ENCODE data around the gene LPCAT1.
A peak's percentile ranks its signal among the peaks of the same experiment; 100 is the strongest.
"Not testable (repeated sequence)": the region's sequence is repeated elsewhere in the genome, so short reads cannot be mapped to it uniquely, and the experiment has no call there.

The LPCAT1 gene

DNA sequence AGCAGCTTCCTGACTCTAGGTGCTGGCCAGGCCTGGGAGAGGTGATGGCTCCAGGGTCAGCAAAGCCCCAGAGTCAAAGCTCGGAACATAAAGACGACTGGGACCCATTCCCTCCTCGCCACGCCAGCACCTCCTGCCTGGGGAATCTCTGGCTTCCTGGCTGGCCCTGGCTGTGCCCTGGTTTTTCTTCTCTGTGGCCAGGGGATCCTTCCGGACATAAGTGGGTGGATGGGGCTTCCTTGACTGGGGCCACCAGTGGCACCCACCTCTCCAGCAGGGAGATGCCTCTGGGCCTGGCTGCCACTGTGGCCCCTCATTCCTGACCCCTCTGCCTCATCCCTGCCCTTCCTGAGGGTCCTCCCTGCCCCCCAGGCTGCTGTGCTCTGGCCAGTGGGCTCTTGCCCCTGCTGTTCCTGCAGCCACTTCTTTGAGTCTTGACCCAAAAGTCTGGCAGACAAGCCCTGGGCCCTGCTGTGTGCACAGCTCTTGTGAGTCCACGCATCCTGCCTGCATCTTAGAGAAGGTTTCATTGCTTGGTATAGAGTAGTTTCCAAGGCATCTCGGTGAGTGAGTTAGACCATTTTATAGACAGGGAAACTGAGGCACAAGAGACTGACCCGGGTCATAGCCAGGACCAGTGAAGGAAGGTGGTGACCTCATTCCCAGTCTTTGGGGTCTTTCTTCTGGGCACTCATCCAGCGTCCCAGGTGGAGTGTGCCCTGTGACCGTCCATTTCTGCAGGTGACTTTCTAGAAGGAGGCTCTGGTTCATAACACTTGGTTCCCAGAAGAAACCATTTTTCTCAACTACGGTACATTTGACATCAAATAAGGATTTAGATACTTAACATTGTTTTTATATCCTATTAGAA, 17.3 kb upstream of the LPCAT1 start:
- no peak for DNase-seq (ENCODE audit: low read depth in 2 of 2)

DNA sequence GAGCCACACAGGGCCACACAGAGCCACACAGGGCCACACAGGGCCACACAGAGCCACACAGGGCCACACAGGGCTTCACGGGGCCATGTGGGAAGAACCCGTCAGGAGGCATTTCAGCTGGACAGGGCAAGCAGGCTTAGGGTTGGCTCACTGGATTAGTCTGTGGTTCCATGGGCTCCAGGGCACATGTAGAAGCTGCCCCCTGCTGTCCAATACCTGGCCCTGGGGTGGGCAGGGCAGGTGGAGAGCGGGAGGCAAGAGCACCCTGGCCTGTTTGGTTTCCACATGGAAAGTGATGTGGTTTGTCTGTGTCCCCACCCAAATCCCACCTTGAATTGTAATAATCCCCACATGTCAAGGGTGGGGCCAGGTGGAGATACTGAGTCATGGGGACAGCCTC, 16.4 kb upstream of the LPCAT1 start:
- no peak for DNase-seq (ENCODE audit: low read depth in 2 of 2)

DNA sequence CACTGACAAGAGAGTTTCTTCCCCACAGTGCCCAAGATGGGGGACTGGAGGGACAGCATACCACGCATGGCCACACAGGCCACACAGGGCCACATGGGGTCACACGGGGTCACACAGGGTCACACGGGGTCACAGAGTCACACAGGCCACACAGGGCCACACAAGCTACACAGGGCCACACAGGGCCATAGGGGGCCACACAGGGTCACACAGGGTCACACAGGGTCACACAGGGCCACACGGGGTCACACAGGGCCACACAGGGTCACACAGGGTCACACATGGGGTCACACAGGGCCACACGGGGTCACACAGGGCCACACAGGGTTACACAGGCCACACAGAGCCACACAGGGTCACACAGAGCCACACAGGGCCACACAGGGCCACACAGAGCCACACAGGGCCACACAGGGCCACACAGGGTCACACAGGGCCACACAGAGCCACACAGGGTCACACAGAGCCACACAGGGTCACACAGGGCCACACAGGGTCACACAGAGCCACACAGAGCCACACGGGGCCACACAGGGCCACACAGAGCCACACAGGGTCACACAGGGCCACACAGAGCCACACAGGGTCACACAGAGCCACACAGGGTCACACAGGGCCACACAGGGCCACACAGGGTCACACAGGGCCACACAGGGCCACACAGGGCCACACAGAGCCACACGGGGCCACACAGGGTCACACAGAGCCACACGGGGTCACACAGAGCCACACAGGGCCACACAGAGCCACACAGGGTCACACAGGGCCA, 15.8 kb upstream of the LPCAT1 start:
- not testable (repeated sequence) for DNase-seq (ENCODE audit: low read depth in 2 of 2)

DNA sequence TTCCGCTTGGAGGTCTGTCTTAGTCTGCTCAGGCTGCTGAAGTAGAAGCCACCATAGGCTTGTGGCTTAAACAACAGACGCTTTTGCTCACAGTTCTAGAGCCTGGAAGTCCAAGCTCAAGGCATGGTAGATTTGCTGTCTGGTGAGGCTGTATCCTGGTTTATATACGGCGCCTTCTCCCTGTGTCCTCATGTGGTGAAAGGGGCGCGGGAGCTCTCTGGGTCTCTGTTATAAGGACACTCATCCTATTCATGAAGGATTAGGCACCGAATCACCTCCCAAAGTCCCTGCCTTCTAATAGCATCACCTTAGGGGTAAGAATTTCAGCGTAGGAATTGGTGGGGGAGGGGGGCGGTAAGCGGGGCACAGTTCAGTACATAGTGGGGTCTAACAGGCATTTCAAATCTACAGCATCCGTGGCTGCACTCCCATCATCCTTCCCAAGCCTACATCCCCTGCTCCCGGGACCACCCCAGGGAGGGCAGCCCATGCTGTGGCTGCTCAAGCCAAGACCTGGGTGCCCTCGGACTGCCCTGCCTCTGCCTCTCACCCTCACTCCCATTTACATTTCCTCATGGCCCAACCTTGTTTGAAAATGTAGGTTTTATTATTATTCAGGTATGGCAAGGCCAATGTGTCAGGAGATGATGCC, 15.1 kb upstream of the LPCAT1 start:
- no peak for DNase-seq (ENCODE audit: low read depth in 2 of 2)

DNA sequence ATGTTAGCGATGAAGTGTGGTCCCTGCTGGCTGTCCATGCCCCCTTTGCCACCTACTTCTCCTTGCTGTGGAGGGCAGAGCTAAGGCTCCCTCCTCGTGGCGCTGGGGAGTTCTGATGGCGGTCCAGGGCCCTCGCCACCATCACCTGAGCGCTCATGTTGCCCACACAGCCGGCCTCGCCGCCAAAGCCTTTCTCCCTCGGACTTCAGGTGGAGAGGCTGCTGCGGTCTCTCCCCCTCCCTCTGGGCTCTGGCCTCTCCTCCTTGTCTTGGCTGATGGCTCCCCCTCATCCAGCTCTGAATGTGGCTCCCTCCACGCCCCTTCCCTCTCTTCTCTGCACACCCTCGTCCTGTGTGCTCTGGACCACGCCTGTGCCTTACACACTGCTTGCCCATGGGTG, 14.5 kb upstream of the LPCAT1 start:
- no peak for DNase-seq (ENCODE audit: low read depth in 2 of 2)

DNA sequence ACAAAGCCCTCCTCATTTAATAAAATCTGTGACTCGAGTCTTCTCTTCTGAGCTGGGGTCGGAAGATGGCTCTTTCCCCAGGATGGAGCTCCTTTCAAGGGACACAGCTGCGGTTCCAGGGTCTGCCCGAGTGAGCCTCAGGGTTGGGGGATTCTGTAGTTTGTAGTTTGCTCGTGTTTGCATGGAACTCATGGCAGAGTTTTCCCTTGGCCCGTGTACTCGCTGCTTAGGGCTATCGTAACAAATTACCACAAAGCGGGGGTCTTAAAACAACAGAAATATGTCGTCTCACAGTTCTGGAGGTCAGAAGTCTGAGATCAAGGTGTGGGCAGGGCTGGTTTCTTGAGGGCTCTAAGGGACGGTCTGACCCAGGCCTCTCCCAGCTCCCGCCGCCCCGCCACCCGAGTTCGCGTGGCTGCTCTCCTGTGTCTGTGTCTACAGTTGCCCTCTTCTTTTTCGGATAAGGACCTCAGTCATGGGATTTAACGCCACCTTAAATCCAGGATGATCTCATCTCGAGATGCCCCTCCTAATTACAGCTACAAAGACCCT, 13.9 kb upstream of the LPCAT1 start:
- DNase-seq (ENCODE audit: low read depth in 2 of 2) = no peak

DNA sequence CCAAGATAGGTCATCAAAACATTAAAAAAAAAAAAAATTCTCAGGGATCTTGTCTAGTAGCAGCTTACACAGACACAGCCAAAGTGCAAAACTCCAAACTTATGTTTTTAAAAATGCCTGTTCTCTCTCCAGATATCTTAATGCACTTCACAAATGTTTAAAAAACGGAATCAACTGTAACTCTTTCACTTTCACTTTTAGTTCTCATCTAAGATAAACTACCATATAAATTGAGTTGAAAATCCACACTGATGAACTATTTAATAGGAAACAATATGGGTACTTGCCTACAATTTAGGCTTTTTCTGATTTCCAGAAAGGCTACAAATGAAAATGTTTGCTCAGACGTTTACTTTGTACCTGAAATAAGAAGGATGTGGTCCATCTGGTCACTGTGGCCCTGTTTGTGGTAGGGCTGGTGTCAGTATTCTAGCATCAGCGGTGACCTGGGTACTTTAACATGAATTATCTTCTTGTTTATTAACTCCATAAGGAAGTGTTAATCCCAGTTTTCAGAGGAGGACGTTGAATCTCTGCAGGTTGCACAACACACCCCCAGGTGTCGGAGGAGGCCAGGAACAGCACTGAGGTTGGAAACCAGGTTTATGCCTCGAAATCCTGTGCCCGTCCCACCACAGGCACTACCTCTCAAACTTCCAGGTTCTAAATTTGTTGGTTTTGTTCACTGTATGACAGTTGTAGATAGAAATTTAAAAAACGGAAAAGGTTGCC, 13.3 kb upstream of the LPCAT1 start:
- DNase-seq (ENCODE audit: low read depth in 2 of 2) = no peak

DNA sequence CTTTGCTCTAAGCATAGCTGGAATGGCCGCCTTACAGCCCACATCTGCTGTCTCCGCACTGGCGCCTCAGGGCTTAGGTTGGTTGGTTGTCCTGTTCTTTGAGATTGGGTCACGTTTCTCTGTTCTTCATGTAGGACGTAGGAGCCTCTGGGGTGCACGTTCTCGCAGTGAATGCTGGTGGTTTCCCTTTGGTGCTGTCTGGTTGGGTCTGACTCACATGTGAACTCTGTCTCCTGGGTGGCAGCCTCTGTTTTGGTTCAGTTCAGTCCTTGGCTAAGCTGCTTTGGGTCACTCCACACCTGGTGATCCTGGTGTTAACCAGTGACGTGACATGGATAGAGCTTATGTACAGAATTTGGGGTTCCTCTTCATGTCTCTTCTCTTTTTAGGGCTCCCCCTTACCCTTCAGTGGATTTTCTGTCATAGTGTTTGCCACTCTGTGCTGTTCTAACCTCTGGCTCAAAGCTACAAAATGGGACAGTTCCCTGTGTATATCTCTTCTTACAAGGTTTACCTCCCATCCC, 12.6 kb upstream of the LPCAT1 start:
- peak; percentile 46 to 53 for DNase-seq (ENCODE audit: low read depth in 2 of 2)

DNA sequence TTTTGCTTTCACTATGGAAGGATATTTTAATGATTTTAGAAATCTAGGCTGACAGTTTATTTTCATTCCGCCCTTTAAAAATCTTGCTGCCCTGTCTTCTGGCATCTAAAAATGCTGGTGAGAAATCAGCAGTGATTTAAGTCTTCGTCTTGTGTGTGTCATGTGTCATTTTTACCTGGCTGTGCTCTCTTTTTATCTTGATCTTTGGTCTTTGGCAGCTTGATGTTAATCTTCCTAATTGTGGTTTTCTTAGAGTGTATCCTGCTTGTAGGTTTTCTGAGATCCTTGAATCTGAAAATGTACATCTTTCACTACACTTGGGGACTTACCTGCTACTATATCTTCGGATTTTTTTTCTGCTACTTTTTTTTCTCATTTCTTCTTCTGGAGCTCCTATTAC, 11.9 kb upstream of the LPCAT1 start:
- no peak for DNase-seq (ENCODE audit: low read depth in 2 of 2)

DNA sequence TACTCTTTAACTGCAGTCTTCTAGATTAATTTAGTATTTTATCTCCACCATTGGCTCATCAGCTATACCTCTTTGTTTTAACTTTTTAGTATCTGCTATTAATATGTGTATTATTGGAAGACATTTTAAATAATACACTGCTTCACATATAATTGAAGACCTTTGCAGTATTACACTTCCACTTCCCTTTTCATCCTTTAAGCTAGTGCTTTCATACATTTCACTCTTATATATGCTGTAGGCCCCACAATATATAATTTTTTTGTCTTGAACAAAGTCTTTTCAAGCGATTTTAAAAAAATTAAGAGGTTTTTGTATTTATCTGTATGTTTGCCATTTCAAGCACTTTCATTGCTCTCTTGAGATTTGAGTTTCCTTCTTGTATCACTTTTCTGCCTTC, 8.6 kb upstream of the LPCAT1 start:
- no peak for DNase-seq (ENCODE audit: low read depth in 2 of 2)

DNA sequence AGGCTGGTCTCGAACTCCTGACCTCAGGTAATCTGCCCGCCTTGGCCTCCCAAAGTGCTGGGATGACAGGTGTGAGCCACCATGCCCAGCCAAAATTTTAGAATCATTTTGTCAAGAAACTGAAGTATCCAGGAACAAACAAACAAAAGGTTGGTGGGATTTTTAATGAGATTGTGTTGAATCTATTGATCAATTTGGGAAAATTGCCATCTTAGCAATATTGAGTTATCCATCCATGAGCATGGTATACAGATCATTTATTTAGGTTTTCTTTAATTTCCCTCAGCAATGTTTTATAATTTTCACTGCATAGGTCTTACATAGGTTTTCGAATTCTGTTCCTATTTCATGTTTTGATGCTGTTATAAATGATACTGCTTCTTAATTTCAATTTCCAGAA, 5.7 kb upstream of the LPCAT1 start:
- no peak for DNase-seq (ENCODE audit: low read depth in 2 of 2)

DNA sequence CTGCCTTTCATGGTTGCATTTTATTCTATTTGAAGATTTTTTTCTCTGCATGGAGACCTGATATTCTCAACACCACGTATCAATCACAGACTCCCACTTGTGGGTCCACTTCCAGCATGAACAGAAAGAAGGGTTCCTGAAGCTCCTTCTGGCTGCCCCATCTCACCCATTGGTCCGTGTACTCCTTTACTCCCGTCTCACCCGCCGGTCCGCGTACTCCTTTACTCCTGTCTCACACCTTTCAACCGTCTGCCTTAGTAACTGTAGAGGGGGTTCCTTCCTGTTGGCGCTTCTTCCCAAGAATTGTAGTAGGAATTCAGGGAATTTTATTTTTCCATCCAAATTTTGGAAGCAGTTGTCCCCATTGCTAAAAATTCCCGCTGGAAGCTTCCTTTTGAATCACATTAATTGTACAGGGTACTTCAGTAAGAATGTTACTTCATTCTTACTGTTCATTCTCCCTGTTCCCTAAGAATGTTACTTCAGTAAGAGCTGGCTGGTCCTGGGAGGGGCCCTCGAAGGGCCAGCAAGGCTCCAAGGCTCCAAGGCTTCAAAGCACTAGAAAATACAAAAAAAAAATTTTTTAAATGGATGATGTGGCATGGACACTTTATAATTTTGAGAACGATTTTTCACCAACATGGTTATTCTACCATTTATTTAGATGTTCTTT, 3.9 kb upstream of the LPCAT1 start:
- DNase-seq (ENCODE audit: low read depth in 2 of 2) = no peak

DNA sequence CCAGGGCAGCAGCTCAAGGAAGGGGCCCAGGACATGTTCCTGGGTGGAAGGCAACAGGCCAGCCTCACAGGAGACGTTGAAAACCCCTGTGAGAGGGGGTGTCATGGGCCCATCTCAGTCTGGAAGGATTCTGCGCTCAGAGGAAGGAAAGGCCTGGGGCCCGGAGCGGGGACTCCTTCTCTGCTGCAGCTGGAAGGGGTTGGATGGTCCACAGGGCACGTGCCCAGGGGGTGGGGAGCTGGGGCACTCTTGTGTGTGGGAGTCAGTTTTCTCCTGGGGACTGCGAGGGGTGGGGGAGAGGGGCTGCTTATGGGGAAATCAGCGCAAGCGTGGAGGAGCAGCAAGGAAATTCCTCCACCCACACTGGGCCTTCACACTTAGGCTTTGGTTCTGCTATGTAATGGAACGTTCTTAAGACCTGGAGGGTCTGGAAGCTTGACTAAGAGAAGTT, 2.9 kb upstream of the LPCAT1 start:
- no peak for DNase-seq (ENCODE audit: low read depth in 2 of 2)

DNA sequence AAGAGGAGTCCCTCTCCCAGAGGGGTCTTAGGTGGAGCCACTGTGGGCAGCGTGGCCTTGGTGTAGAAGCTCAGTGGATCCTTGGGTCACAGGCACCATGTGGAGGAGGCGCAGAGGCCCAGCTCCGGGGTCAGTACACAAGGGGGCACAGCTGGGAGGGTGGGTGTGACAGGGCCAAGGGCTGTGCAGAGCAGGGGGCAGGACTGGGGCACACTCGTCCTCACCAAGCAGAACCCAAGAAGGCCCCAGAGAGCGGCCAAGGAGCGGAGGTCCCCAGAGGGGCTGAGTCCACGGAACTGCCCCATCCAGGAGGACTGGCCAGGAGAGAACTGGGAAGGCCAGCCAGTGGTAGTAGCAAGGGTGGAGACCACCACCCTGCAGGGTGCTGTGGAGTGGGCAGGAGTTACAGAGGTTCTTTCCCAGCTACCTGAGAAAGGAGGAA, 2.5 kb upstream of the LPCAT1 start:
- no peak for DNase-seq (ENCODE audit: low read depth in 2 of 2)

DNA sequence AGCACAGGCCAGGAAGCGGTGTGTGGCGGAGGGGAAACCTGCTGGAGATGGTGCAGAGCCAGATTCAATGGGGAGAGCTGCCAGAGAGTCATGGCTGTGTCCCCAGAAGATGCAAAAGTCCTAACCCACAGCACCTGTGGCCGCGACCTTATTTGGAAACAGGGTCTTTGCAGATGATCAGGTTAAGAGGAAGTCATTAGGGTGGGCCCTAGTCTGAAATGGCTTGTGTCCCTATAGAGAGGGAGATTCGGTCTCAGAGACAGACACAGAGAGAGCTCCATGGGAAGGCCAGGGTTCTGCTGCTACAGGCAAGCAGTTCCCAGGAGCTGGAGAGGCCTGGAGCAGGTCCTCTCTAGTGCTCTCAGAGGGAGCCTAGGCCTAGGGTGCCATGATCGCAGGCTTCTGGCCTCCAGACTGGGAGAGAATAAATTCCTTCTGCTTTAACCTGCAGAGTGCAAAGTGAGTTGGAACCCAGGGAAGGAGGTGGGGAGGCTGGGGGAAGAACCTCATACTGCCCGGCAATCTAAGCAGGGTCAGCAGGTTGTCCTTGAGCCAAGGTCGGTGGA, 1.9 kb upstream of the LPCAT1 start:
- DNase-seq (ENCODE audit: low read depth in 2 of 2) = no peak

DNA sequence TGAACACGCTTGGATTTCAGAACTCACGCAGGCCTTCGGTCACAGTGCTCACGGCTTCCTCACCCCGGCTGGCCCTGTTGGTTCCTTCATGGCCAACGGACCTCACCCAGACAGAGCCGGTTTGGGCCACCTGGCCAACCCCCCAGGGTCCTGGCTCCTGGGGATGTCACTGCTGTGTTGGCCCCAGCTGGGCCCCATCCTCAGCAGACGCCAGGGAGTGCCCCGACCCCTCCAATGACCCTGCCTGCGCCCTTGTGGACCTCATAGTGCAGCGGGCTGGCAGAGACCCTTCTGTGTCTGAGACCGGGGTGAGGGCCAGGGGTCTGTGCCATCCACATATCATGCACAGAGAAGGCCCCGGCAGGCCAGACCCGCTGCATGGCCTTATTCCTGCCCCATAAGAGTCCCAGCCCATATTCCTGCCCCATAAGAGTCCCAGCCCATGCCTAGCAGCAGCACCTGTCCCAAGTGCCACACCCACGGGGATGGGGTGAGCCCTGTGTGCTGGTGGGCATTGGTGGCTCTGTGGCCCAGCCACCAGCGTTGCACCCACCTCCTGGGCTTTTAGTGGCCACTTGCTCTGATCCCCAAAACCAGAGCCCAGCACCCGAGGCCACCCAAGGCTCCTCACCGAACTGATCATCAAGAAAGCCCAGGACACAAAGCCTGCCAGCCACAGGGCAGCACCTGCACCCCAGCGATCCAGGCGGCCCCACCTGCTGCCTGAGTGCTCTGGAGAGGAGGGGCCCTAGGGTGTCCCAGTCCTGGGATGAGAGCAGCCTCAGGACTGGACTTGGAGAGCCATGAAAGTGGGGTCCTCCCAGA, 1.3 kb upstream of the LPCAT1 start:
- no peak for DNase-seq (ENCODE audit: low read depth in 2 of 2)

DNA sequence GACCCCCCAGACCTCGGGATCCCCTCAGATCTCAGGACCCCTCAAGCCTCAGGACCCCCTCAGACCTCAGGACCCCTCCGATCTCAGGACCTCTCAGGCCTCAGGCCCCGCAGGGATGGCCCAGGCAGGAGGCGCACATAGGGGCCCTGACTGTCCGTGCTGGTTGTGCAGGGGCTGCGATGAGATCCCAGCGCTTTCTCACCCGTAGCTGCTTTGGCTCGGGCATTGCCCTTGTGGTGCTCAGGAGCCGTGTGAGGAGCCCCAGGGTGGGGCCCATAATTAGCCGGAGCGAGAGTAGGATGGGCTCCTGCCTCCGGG, 680 bp upstream of the LPCAT1 start:
- DNase-seq (ENCODE audit: low read depth in 2 of 2) = no peak

DNA sequence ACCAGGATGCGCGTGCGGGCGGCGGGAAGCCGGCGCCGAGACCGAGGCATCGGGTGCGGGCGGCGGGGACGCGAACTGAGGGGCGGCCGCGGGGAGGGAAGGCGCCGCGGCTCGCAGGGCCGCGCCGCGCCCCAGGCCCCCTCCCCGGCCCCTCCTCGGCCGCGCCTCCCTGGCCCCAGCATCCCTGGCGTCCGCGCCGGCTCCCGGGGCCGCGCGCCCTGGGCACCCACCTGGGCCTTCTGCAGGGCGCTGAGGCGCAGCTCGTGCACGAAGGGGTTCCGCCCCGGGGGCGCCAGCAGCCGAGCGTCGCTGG, 324 bp downstream of the LPCAT1 start:
- DNase-seq (ENCODE audit: low read depth in 2 of 2) = no peak

DNA sequence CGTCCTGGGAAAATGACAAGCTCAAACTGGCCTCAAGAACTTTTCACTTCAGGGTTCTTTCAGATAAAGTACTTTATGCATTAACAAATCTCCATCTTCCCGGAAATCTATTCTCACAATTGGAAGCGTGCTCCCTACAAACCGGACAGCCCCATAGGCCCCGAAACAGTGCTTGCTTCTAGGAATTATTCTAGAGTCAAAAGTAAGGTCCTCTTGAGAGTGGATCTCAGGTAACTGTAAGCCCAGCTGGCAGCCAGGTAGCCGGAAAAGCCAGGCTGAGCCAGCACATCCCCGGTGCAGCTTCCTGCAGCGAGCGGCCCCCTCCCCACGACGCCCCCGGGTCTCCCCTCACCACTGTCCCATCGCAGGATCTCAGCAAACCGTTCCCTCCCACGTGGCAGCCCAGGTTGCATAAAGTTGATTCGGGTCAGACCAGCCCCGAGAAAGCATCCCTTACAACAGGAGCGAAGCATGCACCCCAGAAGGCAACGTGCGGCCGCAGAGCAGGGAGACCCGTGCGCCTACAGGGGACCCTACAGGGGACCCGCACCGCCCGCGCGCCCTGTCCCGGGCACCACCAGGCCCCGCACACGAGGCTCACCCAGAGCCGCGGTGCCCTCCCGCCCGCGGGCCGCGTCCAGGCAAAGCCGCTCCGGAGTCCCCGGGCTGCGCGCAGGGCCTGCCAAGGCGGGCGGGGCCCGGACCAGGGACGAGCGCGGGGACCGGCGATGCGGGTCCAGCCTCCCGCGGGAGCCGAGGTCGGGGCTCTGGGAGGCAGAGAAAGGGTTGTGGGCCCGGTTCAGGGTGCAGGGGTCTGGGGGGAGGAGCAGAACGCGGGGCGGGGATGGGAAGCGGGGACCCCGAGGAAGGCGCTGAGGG, 920 bp downstream of the LPCAT1 start:
- DNase-seq (ENCODE audit: low read depth in 2 of 2) = no peak

All from stimulated activated CD8-positive, alpha-beta memory T cell treated with anti-CD3 and anti-CD28 coated beads, Interleukin-15, amount 100 ng/mL, for 4 hours (primary cell).